Activated CD4-positive, alpha-beta T cell treated with anti-CD3 and anti-CD28 coated beads for 24 hours (primary cell): ENCODE measurements around the gene DCP2.

ENCODE experiments used
- DNase-seq, 2 donors: peaks; one replicate each; pipeline ENCODE4 v3.0.0-alpha.2; 2020; ENCODE audit warnings: low read depth in 2 of 2

Gene DCP2

DNA sequence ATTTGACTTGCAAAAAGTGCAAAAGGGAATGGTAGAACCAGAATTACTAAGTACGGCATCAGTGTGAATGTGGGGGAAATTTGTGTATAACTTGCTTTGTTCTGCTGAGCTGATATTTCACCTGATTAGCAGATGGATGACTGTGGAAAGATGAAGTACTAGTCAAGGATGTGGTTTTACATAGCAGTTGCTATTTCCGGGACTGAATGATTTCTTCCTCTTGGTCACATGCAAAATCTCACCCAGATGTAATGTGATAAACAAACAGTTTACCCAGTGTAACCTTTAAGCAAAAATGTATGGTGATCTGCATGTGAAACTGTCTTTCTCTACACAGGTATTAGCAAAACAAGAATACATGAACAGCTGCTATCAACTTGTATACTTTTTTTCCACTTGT lies 46.1 kb downstream of the DCP2 start:
- DNase-seq = peak in 1 of 2 donors; percentile 3

DNA sequence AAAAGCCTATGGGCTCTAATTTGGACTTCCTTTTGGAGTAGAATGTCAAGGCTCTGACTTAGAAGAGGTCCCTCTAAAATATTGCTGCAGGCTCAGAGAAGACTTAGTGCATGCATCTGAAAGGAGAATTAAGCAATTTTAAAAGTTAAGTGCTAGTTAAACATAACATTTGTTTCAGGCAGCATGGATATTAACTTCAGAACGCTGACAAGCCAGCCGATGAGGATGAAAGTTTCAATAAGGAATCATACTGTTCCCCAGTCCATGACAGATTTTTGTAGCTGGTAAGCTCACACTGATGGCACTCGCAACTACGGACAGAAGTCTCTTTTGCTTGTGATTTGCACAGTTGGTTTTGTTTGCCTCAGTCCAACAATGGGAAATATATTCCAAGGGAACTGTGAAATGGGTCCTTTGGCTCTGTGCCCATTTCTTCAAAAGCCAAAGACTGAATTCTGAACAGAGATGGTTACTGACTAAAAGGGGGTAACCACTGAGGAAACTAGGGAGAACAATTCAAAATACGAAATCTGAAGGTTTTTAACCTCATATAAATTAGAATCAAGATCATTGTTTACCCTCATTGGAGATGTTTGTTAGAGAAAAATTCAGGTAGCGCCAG lies 47.6 kb downstream of the DCP2 start:
- no peak for DNase-seq

DNA sequence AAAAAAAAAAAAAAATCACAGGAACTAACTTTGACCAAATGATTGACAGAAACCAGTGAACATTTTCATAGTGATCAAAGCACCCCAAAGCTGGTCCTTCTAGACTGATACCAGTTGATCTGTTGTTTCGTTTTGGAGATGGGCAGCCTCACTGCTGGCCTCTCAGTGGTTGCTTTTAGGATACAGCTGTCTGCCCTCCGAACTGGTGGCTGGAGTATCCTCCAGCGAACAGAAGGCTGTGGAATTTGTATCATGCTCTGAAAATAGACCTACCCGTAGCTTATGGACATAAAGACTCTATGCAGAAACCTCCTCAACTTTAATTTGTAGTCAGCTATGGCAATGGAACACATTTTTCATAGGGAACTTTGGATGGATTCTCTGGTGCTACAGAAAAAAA lies 49.0 kb downstream of the DCP2 start:
- DNase-seq = no peak

DNA sequence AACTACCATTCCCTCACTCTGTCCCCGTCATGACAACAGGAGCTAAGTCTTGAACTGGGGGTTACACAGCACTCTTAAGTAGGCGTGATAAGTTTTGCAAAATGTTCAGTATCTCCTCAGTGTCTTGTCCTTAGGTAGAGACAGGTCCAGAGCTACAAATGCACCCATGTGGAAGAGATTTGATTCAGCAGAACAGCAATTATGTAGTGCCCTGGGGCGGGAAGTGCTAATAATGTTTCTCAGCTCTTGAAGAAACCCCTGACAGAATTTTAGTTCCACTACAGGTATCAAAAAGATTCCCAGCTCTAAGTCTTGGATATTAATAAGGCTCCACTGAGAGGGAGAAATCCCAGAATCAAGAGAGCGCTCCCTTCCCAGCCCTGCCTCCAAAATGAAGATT lies 49.6 kb downstream of the DCP2 start:
- DNase-seq = no peak

DNA sequence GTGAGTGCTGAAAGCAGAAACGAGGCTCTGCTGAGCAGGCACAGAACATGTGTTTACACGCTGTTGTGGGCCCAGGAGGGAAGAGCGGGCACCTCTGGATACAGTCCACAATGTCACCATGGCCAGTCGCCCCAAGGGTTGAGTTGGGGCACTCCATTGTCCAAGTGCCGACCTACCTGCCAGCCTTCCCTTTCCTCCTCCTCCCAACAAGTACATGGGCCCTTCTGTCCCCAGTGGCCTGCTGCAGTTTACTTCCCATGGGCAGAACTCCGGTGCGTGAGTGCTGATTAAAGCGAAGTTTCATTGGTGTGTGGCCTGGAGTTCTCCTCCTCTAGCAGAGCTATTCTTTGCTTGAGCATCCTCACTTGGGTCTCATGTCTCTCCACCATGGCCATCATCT lies 50.4 kb downstream of the DCP2 start:
- DNase-seq = no peak

DNA sequence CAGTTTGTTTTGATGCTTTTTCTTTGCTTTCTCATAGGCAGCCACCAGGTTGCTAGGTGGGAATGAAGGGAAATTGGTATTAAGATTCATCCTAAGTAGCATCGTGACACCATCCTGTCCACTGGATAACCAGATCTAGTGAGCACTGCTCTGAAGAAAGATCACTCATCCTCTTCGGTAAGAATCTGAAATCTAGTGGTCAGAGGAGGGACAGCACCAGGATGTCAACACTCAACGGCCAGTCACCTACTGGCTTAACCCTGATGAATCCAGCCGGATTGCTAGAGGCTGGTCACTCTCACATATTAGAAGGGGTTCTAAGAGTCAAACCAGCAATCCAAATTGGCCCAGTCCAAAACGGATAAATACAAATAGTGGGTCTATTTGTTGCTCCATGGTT lies 50.8 kb downstream of the DCP2 start:
- no peak for DNase-seq

DNA sequence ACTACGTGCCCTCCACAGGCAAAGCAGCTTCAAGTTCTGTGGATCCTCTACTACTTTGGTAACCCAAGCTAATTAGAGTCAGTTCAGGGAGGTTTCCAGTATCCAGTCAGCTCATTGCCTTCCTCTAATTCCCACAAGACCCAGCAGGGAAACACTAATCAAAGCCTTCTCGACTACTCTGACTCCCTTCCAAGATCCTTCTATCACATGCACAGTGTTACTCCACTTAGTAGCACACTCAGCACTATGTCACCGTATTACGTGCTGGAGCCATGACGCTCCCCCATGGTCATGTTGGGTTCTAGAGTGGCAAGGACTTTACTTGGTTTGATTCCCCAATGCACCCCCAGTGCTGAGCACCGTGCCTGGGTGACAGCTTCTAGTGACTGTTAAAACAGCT lies 53.0 kb downstream of the DCP2 start:
- DNase-seq = no peak

DNA sequence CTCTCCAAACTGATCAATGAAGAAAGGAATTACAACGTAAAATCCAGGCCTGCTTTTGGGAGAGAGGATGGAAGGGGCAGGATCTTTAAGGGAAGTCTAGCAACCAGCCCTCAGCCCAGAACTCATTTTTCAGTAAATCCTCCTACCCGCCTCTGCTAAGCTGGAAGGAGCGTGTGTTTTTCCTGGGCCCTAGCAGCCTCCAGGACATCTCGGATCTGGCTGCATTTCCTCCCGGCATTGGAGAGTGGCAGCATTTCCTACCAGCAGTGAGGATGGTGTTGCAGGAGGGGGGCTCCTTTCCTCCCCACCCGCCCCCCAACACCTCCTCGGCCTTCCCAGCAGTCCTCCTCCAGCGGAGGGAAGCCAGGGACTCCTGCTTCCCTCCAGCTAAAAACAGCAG lies 54.5 kb downstream of the DCP2 start:
- no peak for DNase-seq

DNA sequence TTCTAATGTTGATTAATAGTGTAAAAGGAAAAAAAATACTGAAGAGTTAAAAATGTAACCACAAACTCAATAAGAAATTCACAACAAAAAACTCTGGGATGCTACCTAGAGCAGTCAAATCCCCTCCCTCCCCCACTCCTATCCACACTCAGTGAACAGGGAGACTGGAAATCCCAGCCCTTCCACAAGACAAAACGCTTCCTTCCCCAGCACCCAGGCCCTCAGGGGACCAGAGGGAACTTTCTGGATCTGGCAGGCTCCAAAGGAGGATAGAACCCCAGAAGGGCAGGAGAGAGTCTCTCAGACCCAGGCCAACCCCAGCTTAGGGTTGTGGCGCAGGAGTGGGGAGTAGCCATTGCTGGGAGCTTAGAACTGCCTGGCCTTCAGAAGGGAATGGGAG lies 55.0 kb downstream of the DCP2 start:
- DNase-seq = no peak

DNA sequence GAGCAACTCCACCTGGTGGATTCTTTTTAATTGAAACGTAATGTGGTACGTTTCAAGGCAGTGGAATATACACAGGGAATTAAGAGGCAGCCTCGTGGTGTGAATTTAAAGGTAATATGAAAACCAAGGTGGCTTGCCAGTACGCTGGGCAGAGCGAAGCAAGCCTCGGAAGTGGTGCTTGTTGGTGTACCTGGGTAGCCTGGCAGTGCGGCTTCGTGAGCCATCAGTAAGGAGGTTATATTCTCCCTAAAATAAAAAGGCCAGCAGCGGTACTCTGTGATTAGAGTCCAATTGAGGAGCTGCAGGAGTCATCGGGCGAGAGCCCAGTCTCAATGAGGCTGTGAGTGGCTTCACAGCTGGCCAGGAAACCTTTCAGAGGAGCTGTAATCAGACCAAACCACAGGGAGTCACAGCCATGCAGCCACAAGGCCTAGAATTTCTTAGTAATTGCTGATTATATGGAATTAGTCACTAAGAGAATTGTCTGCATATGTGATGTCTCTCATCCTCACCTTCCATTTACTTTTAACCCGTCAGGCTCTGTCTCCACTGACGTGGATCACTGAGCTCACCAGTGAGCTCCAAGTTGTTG lies 57.7 kb downstream of the DCP2 start:
- DNase-seq = no peak

DNA sequence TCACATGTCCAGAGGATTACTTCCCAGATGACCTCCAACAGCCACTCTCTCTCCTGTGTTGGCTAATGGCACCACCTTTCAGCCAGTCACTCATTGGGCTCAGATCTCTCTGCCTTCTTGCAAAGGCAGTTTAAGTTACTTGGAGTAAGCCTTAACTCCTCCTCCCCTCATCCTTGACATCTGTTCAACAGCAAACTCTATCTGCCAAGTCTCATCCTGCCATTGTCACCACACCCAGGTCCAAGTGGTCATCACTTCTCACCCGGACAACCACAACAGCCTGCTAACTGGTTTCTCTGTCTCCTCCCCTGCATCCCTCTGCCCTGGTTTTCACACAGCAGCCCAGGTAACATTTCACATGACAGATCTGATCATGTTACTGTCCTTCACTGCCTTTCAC lies 58.5 kb downstream of the DCP2 start:
- DNase-seq = no peak

DNA sequence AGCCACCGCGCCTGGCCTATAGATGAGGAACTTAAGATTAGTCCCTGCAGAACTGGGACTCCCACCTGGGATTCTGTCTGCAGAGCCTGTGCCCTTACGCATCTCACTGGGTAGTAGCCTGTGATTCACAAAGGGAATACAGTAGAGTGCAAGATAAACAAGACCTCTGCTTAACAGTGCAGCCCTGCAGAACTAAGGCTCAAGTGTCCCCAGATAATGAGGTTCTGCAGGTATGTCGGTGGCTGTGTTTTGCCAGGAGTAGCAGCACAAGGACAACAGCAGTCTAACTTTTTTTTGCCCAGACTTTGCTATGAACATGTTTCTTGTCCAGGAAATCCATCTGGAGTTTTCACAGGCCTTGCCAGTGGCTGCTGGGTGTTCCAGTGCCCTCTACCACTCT lies 59.7 kb downstream of the DCP2 start:
- DNase-seq = no peak

DNA sequence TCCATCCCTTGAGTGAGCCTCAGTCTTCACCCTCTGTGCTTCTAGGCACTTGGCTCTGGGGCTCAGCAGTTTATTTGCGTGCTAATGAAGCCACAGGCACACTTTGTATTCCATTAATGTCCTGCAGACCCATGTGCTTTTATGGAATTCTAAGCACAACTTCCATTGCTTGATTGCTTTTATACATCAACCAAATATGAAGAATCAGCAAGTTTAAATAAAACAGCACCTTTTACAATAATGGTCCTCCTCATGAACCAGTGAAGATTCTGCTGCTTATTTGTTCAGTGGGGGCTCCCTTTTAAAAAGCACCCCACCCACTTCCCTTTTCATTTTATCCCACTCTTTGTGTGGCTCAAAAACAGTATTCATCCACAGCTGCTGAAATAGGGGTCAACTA lies 60.2 kb downstream of the DCP2 start:
- DNase-seq = no peak

DNA sequence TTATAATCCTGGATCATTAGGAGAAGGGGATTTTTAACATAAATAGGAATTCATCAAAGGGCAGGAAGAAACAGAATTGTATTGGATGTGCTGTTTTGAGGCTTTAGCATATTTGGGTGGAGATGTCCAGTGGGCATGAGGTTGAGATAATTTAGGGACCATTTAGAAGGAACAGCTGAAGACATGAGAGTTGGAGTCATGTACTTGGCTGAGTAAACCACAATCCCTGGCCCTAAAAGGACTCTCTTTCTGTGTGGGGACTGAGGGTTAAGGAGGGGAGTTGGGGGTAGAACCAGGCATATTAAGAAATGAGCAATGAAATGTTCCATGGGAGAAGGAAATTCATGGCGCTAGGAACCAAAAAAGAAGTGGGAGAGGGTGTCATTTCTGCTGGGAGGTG lies 61.5 kb downstream of the DCP2 start:
- DNase-seq = no peak

DNA sequence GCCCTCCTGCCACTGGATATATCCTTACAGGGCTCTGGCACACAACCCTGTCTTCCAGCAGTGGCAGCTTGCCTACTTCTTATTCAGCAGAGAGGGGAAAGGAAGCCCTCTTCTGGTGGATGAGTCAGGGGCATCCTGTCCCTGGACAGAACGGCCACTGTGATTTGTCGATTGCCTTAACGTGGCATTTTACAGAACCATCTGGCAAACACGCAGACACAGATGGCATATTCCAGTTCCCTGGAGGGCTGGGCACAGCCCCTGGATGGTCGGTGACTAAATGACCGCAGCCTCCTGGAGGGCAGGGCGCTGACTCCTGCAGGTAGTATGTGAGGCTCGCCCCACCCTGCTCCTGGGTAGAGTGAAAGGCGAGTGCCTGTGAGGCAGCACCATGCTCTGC lies 62.1 kb downstream of the DCP2 start:
- no peak for DNase-seq

DNA sequence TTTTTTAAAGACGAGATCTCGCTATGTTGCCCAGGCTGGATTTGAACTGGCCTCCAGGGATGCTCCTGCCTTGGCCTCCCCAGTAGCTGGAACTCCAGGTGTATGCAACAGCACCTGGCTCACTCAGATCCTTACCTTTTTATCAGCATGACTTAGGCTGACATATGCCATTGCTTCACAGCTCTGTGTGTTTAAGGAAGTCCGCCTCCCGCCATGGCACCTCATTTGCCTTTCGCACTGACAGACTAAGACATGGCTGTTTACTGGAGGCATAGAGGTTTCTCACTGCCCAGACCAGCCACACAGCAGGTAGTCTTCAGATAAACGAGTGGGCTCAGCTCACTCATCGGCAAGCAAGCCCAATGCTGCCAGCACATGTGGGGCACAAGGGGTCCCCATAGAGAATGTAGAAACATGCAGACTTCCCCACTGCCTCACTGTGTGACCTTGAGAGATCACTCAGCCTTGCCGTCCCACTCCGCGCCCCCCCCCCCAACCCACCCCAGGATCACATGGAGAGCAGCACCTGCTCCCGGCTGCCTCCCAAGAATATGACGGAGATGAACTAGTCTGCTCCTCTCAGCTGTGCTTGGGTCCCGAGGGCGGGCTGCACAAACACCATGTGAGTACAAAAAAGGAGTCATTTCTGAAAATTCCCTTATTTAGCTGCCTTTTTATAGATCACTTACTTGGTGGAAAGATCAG lies 62.8 kb downstream of the DCP2 start:
- DNase-seq = no peak

DNA sequence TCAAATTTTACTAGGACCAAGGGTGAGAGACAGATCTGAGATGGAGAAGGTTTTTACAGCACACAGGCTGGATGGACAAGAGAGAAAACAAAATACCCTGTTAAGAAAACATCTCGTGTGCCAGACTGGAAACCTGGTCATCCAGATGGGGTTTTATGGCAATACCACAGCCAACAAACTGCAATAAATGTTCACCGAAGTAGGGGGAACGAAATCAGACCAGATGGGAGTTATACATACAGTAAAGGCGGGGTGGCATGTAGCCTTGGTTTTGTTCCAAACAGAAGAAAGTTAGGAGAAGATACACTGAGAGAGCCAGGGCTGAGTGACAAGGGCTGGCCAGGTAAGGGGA lies 63.3 kb downstream of the DCP2 start:
- DNase-seq = no peak

DNA sequence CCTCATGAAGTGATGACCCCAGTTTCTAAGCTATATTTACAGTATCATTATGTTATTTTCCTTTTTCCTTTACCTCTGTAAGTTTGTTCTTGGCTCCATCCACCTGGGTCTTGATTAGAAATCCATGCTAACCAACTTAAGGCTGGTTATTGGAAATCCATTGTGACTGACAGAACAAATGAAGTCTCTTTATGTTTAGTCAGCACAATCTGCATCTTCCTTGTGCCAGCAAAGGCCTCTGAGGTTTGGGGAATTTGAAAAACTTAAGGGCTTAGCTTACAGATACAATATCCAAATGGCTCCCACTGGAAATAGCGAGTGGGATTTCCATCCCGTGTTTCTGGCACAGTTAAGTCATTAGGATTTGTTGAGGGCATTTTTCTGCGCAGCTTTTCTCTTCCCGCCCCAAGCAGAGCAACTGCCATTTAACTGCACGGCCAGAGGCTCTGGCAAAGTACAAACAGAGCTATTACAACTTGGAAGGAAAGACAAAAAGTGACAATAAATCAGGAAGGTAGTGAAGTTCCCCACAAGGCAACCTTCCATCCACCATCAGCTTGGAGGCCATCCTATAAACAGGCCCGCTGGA lies 64.2 kb downstream of the DCP2 start:
- no peak for DNase-seq

DNA sequence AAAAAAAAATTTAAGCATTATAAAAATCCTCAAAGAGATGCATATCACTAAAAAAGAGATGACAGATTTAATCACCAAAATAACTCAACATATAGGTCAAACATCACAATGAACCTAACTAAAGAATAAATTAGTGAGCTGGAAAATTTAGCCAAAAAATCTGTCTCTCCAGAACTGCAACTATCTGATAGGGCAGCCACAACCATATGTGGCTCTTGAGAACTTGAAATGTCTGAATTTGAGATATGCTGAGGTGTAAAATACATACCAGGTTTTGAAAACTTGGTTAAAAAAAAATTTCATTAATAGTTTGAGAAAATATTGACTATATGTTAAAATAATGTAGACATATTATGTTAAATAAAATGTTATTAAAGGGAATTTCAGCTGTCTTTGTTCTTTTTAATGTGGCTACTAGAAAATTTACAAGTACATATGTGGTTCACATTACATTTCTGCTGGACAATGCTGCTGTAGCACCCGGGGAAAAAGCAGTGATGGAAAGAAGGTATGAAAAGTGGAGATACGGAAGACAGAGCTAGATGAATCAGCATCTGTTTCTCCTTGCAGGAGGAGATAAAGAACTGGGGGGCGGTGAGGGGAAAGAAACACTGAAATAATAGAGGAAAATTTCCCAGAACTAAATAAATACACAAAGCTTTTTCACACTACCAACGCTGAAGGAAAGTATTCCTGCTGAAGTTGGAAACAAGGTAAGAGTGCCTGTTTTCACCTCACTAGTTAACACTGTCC lies 66.1 kb downstream of the DCP2 start:
- no peak for DNase-seq

DNA sequence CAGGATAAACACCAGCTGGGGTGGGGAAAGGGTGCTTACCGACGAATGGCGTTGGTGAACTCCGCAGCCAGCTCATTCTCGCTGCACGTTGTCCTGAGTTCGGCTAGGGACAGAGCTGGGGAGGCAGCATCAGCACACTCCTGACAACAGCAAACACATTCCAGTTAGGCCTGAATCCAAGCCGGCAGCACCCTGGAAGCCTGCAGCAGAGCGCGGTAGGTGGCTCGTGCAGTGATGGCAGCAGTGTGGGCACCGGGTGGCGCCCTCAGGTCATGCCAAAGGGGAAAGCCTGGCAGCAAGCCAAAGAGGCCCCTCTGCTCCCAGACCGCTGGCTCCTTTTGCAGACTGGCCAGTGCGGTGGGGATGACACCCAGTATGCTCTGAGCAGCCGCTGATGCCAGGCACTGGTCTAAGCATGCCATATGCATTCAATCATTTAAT lies 66.9 kb downstream of the DCP2 start:
- DNase-seq = no peak

DNA sequence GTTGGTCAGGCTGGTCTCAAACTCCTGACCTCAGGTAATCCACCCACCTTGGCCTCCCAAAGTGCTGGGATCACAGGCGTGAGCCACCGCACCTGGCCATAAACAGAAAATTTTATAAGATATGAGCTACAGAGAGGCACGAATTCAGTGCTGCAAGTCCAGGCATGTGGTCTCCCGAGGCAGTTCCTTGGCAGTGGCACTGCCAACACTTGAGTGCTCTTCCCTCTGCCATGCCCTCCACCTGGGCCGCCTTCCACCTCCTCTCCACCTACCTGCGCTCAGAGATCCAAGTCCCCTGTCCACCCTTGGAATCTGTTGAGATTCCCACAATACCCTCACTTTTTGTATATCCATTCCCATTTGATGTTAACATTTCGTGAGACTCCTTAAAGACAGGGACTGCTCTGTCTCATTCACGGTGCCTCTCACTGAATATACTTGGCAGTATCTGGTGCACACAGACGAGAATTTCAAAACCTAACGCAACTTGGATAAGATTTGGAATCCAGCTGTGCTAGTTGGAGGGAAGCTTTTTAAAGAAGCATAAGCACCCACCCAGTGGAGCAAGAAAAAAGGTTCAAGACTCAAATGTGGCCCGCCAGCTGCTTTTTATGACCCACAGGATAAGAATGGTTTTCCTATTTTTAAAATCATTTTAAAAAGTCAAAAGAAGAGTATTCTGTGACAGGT lies 68.3 kb downstream of the DCP2 start:
- DNase-seq = no peak

DNA sequence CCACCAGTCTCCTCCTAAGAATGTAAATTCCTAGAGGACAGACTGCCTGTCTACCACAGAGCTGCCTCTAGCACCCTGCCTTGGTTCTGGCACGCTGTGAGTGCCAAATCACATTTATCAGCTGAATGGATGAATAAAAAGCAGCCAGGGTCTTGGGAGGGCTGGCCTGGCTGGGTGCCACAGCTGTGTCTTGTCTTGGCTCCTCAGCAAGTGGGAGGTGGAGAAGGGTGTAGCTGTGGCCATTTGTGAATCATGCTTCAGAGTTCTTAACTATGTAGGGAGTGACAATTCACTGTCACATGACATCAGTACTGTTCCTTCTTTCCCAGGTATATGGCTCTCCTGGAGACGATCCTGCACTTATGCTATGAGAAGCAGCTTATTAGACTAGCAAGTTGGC lies 70.6 kb downstream of the DCP2 start:
- no peak for DNase-seq
